ENCODE data around the gene SLC28A3. TPM values are rescaled to one million over a fixed set of nuclear protein-coding genes. Genes with fewer than 3 reads are reported as not detected.

Gene SLC28A3
- total and polyA plus RNA-seq, 2 donors: 0.09 to 2.0 TPM

DNA sequence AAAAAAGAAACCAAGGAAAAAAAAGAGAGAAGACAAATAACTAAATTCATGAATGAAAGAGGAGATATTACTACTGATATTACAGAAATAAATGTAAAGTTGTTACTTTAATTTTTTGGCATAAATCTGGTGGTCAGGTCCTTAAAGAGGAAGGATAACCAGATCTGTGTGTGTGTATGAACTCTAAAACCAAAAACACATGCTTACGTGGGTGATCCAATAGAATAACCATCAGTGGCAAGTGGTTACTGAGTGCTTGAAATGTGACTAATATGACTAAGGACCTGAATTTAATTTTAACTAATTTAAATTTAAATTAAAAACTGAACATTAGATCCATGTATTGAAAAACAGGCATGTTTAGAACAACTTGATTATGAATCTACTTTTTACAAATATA is 10.3 kb downstream of the SLC28A3 start:
- DNase-seq (ENCODE audit: extremely low spot score): no peak
- Histone ChIP-seq H3K27ac (ENCODE audit: low read depth) (no peak overlapping the region), H3K36me3 (ENCODE audit: insufficient read depth) (no peaks in the 10 kb centered on the region), H3K4me1 (ENCODE audit: insufficient read depth) (no peaks in the 10 kb centered on the region), H3K4me3 (ENCODE audit: low read depth, low read length) (no peak overlapping the region)
- WGBS: 88% methylated on average over 1 of the region's 1 CpG

DNA sequence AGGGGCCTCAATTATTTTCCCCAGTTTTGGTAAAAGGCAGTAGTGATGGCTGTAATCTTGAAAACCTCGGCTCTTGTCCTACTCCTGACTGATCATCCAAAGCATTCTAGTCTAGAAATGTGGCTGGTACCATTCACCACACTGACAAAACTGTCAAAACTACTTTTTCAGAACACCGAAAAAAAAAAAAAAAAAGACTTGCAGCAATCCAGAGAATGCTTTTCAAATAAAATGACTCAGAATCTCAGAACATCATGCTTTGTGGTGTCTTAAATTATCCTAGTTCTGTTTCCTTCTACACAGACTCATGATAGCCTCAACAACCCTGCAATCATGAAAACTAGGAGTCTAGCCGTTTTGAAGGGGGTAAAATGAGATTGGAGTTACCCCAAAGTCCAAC is 13.4 kb downstream of the SLC28A3 start:
- Histone ChIP-seq H3K27ac (ENCODE audit: low read depth) (no peak overlapping the region), H3K36me3 (ENCODE audit: insufficient read depth) (no peaks in the 10 kb centered on the region)
- 88% methylated on average over 3 of the region's 3 CpGs for WGBS

DNA sequence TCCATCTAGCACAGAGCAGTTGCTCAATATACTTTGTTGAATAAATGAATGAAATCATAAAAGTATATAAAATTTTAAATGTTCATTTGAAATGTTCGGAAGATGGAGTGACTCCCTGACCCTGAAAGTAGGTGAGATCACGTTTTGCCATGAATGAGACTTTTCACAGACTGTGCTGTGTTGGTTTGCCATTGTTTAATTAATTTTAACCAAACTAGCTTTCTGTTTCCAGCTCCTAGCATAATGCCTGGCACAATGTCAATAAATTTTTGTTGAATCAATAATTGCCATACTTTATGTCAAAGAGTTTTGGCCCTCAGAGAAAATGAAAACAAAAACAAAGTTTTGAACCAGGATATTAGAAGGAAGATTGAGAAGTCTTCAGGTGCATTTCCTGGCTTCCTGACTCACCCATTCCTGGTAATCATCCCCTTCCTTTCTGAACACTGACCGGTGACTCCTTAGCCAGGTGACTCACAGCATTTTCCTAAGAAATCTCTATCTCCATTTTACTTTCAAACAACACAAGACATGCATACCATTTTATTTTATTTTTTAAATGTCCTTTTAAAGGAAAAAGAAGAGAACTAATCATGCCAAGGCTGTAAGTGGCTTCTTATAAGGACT is 15.1 kb downstream of the SLC28A3 start:
- Histone ChIP-seq H3K4me1 (ENCODE audit: insufficient read depth) (no peaks in the 10 kb centered on the region), H3K27ac (ENCODE audit: low read depth) (no peak overlapping the region), H3K4me3 (ENCODE audit: low read depth, low read length) (no peak overlapping the region), H3K36me3 (ENCODE audit: insufficient read depth) (no peaks in the 10 kb centered on the region)
- DNase-seq (ENCODE audit: extremely low spot score): no peak
- WGBS: 83% methylated on average over 3 of the region's 3 CpGs

More for the DNA sequence above, 13.4 kb downstream of the SLC28A3 start:
- DNase-seq (ENCODE audit: extremely low spot score): no peak
- Histone ChIP-seq H3K4me1 (ENCODE audit: insufficient read depth) (no peaks in the 10 kb centered on the region), H3K4me3 (ENCODE audit: low read depth, low read length) (no peak overlapping the region)

DNA sequence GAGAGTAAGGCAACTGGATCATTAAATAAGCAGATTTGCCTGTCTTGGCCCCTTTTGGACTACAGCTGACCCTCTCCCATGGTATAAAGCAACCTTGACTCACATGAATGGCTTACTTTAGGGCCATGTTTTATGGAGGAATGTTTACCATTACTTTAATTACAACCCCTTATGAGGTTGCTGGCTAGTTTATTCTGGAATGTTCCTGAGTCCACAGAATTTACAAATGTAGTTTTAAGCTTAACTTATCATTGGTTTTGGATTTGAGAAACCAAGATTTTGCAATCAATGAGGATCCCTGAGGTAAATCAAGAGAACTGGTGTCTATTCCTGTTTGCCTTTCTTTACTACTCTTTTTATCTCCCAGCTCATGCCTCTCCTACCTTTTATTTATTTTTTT is 15.7 kb downstream of the SLC28A3 start:
- Histone ChIP-seq H3K4me1 (ENCODE audit: insufficient read depth) (no peaks in the 10 kb centered on the region), H3K27ac (ENCODE audit: low read depth) (no peak overlapping the region), H3K4me3 (ENCODE audit: low read depth, low read length) (no peak overlapping the region), H3K36me3 (ENCODE audit: insufficient read depth) (no peaks in the 10 kb centered on the region)
- no peak for DNase-seq (ENCODE audit: extremely low spot score)

DNA sequence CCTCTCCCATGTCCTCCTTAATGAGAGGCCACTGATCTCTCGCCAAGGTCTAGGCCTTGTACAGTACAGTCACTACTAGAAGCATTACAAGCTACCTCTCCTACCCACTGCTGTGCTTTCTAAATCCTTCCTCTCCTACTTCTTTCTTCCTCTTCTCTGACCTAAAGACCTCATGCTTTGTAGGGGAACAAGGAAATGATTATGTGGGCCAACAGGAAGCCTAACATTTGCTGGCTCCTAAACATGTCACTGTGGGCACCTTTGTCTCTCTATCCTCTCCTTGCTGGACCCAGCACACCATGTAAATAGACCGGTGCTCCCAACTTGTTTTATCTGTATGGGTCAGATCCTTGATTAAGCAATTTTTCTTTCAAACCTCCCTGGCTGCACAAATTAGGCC is 16.7 kb downstream of the SLC28A3 start:
- no peaks in the 10 kb centered on the region for H3K36me3 ChIP-seq (ENCODE audit: insufficient read depth)
- 78% methylated on average over 2 of the region's 2 CpGs for WGBS
- no peak overlapping the region for H3K4me3 ChIP-seq (ENCODE audit: low read depth, low read length)
- DNase-seq (ENCODE audit: extremely low spot score): no peak
- no peaks in the 10 kb centered on the region for H3K4me1 ChIP-seq (ENCODE audit: insufficient read depth)
- H3K27ac ChIP-seq (ENCODE audit: low read depth): no peak overlapping the region

DNA sequence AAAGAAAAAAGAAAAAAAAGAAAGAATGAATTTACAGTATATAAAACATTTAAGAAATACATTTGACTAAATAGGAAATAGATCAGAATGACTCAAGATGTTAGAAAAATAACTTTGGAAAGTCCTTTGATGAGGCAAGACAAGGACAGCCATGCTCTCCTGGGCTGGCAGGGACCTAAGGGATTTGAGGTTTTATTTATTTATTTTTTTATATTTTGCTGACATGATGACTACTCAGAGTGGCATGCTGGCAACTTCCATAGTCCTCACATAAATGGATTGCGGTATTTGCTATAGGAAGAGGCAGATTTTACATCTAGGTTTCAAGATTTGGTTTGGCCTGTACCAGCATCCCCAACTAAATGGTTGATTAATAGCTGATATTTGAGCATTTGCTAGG is 17.7 kb downstream of the SLC28A3 start:
- WGBS: 94% methylated on average over 1 of the region's 1 CpG
- H3K27ac ChIP-seq (ENCODE audit: low read depth): no peak overlapping the region
- no peaks in the 10 kb centered on the region for H3K4me1 ChIP-seq (ENCODE audit: insufficient read depth)

DNA sequence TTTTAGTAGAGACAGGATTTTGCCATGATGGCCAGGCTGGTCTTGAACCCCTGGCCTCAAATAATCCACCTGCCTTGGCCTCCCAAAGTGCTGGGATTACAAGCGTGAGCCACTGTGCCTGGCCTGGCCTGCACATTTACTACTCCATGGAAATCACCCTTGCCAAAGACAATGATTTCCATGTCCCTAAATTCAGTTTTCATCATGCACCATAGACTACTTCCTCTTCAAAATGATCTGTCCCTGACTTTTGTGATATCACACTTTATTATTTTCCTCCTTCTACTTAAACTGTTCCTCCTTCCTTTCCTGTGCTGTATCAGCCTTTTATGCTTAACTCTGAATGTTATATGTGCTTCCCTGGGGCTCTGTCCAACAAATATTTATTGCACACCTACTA is 20.3 kb downstream of the SLC28A3 start:
- Histone ChIP-seq H3K27ac (ENCODE audit: low read depth) (no peak overlapping the region), H3K36me3 (ENCODE audit: insufficient read depth) (no peaks in the 10 kb centered on the region), H3K4me3 (ENCODE audit: low read depth, low read length) (no peak overlapping the region), H3K4me1 (ENCODE audit: insufficient read depth) (no peaks in the 10 kb centered on the region)
- 98% methylated on average over 1 of the region's 1 CpG for WGBS
- no peak for DNase-seq (ENCODE audit: extremely low spot score)

More for the DNA sequence above, 17.7 kb downstream of the SLC28A3 start:
- Histone ChIP-seq H3K36me3 (ENCODE audit: insufficient read depth) (no peaks in the 10 kb centered on the region), H3K4me3 (ENCODE audit: low read depth, low read length) (no peak overlapping the region)
- DNase-seq (ENCODE audit: extremely low spot score): no peak

DNA sequence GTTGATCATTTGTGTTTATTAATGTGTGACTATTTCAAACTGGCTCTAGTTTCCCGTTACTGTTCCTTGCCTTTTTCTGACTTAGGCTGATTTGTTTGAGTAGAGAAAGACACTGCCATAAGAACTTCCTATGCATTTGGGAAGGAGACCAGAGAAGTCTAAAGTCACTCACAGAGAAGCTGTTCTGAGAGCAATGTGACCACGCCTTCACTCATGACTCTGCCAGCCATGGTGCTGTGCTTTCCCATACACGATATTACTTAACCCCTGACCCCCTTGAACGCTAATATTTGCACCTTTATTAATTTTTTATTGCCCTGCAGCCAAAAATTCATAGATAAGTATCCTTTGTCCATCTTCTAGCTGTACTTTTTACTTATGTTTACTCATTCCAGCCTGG is 20.9 kb downstream of the SLC28A3 start:
- Histone ChIP-seq H3K36me3 (ENCODE audit: insufficient read depth) (no peaks in the 10 kb centered on the region), H3K27ac (ENCODE audit: low read depth) (no peak overlapping the region), H3K4me3 (ENCODE audit: low read depth, low read length) (no peak overlapping the region), H3K4me1 (ENCODE audit: insufficient read depth) (no peaks in the 10 kb centered on the region)
- 89% methylated on average over 4 of the region's 4 CpGs for WGBS
- DNase-seq (ENCODE audit: extremely low spot score): no peak

DNA sequence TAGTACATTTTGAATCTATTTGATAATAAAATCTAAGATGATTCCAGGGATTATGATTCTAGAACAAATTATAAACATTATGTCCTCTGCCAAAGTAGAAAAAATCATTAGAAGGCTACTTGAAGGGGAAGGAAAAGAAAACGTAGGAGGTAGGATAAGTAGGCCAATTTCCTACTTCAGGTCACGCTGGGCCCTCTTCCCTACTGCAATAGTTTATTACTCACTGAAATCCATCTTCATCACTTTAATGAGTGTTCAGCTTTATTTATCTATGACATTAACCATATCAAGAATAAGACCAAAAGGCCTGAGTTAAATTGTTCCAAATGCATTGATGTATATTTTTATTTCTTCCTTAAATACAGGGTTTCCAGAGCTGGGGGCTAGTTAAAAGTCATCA is 21.6 kb downstream of the SLC28A3 start:
- no peak overlapping the region for H3K27ac ChIP-seq (ENCODE audit: low read depth)
- no peaks in the 10 kb centered on the region for H3K4me1 ChIP-seq (ENCODE audit: insufficient read depth)
- 47% methylated on average over 2 of the region's 2 CpGs for WGBS
- H3K36me3 ChIP-seq (ENCODE audit: insufficient read depth): no peaks in the 10 kb centered on the region
- DNase-seq (ENCODE audit: extremely low spot score): no peak
- H3K4me3 ChIP-seq (ENCODE audit: low read depth, low read length): no peak overlapping the region

DNA sequence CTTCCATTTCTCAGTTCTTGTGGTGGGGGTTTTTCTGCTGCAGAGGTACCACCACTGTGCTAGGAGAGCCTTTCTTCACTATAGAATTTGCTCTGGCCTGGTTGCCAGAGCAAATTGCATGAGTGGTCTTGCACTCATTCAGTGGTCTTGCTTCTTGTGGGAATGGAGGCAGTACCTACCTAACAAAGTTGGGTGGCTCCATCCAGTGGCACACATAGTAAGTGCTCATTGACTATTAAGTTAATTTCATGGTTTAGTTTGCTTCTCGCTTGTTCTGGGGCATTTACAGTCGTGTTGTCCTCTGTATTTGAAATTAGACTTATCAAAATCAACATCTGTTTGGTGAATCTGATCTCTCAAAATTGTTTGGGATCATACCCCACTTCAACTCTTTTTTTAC is 23.0 kb downstream of the SLC28A3 start:
- Histone ChIP-seq H3K4me3 (ENCODE audit: low read depth, low read length) (no peak overlapping the region), H3K27ac (ENCODE audit: low read depth) (no peak overlapping the region), H3K36me3 (ENCODE audit: insufficient read depth) (no peaks in the 10 kb centered on the region), H3K4me1 (ENCODE audit: insufficient read depth) (no peaks in the 10 kb centered on the region)
- no peak for DNase-seq (ENCODE audit: extremely low spot score)
- 98% methylated on average over 2 of the region's 2 CpGs for WGBS

DNA sequence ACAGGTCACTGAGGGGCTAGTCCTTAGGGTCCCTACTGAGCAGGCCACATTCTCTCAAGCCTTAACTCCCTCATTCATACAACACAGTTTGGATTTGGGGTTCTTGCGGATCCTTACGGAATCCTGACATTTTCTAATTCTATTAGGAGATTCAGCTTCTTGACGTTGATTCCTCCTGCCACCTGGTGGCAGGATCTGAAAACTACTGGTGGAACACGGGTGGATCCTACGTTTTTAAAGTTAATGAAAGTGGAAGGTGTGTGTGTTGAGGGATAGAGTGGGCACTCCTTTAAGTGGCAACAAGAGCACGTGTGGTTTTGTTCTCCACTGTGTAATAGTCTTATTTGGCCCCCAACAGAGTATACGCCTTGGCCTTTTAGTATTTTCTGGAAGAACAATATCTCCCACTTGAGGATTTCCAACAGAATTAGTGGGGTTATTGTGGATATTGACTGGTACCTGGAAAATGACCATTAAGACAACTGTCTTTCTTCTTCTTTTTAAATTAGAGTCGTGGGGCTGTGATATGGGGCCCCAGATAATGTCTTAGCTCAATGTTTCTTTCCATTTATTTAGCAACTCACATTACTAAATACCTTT is 25.2 kb downstream of the SLC28A3 start:
- DNase-seq (ENCODE audit: extremely low spot score): peak; percentile 18
- Histone ChIP-seq H3K27ac (ENCODE audit: low read depth) (no peak overlapping the region), H3K4me1 (ENCODE audit: insufficient read depth) (no peaks in the 10 kb centered on the region), H3K36me3 (ENCODE audit: insufficient read depth) (no peaks in the 10 kb centered on the region), H3K4me3 (ENCODE audit: low read depth, low read length) (no peak overlapping the region)
- 9% methylated on average over 8 of the region's 8 CpGs for WGBS

DNA sequence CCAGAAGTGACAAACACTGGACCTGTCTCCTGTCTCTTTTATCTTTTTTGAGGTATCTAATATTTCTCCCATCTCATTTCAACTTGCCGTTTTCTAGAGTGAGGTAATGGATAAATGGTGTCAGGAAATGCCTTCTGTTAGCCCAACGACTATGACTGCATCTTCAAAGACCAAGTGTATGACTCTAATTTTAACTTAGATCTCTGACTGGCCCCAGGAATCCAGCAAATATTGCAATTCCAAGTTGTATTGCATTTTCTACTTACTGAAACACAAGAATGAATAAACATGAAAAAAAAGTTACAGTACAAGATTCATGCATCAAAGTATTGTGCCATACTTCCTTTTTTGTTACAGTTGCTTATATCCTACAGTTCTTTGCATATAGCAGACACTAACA is 26.3 kb downstream of the SLC28A3 start:
- Histone ChIP-seq H3K4me3 (ENCODE audit: low read depth, low read length) (no peak overlapping the region), H3K36me3 (ENCODE audit: insufficient read depth) (no peaks in the 10 kb centered on the region), H3K4me1 (ENCODE audit: insufficient read depth) (no peaks in the 10 kb centered on the region), H3K27ac (ENCODE audit: low read depth) (no peak overlapping the region)
- 56% methylated on average over 2 of the region's 2 CpGs for WGBS
- DNase-seq (ENCODE audit: extremely low spot score): no peak

DNA sequence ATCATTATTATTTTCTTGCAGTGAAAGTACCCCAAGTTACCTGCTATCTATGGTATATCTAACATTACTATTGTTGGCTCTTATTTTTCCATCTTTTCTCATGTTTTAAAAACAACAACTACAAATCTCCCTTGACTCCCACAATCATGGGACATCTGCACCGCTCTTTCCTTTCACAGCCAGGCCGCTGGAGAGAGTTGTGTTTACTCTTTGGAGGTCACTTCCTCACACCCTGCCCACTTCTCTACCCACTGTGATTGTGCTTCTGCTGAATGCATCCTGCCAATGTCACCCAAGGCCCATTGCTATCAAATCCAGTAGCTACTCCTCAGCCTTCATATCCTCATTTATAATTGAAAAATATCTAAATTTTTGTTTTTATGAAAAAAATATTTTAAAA is 29.7 kb downstream of the SLC28A3 start:
- no peak for DNase-seq (ENCODE audit: extremely low spot score)
- 67% methylated on average over 2 of the region's 2 CpGs for WGBS
- Histone ChIP-seq H3K4me1 (ENCODE audit: insufficient read depth) (no peaks in the 10 kb centered on the region), H3K36me3 (ENCODE audit: insufficient read depth) (no peaks in the 10 kb centered on the region), H3K27ac (ENCODE audit: low read depth) (no peak overlapping the region), H3K4me3 (ENCODE audit: low read depth, low read length) (no peak overlapping the region)

DNA sequence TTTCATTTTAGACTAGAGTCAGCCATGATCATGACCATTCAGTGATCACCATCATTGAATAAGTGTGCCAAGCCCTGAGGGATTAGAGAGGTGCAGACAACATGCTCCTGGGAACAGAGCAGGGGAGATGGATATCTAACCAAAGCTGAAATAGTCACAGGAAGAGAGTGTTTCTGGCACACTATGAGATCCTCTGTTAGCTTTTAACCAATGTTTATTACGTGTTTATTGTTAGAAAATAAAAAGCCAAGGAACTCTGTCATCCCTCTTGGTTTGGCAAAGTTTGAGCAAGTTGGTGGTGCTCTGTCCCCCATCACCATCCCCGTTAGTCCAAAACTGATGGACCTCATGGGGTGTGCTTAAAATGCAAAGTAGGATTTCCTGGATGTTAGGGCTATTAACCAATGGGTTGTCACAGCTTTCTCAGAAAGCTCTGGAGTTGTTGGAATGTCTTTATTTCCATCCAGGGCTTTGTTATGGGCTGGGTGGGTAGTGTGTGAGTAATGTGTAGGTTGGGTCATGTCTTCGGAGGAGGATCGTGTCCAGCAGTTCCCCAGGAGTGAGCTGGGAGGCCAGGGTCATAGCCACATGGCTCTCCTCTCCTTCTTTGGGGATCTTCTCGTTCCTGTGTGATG is 34.9 kb downstream of the SLC28A3 start:
- WGBS: 69% methylated on average over 5 of the region's 5 CpGs
- no peak for DNase-seq (ENCODE audit: extremely low spot score)
- H3K27ac ChIP-seq (ENCODE audit: low read depth): no peak overlapping the region
- H3K36me3 ChIP-seq (ENCODE audit: insufficient read depth): no peaks in the 10 kb centered on the region
- no peaks in the 10 kb centered on the region for H3K4me1 ChIP-seq (ENCODE audit: insufficient read depth)
- H3K4me3 ChIP-seq (ENCODE audit: low read depth, low read length): no peak overlapping the region
